K562 (cell line): ENCODE data around the gene SLC22A12. TPM values are rescaled to one million over a fixed set of nuclear protein-coding genes. Genes with fewer than 3 reads are reported as not detected.

Source experiments
- ATAC-seq: fragments of 200-7000 bp; cut with Tn5 transposase; 3 replicates; pipeline ENCODE4 v1.9.1; 2020; ENCODE audit warnings: moderate library complexity
- BruUV-seq: library from RNA; stranded (reverse); fragments of 400-500 nt; replicated peaks from 2 replicates; lab custom pipeline; 2021; lab: Mats Ljungman, UMichigan
- CTCF ChIA-PET: fragments of 300-600 bp; formaldehyde crosslinking; extraction: SDS; loops from one replicate; lab custom pipeline; 2021; ENCODE audit warnings: low intra/inter-chr PET ratio; lab: Yijun Ruan, JAX
- POLR2A ChIA-PET: fragments of 300-600, 350-650 bp; sonication (Branson Sonifier 250); formaldehyde crosslinking; extraction: SDS; loops from one replicate; lab custom pipeline; 2021; ENCODE audit warnings: antibody characterized with exemption, inconsistent platforms; lab: Yijun Ruan, JAX
- DNase-seq, 4 experiments: peaks; one replicate each; pipeline versions ENCODE4 v3.0.0 to v3.0.0-alpha.2; 2011 to 2018; ENCODE audit warnings: low spot score in 3 of 4, mixed read lengths in 3 of 4; ENCODE audit errors: extremely low read depth in 1 of 4
- FAIRE-seq: peaks from 2 replicates; lab custom pipeline; 2011; peaks lifted over from hg19 to GRCh38; lab: Jason Lieb, UNC
- H2AFZ ChIP-seq: 2 replicates; pipeline ENCODE4 v1.6.0; 2011; ENCODE audit warnings: low read depth, low read length, control low read depth, inconsistent platforms
- H3K27ac ChIP-seq: fragments of 200-600 bp; 3 replicates; pipeline ENCODE4 v1.8.0; 2011; ENCODE audit warnings: low read depth, mild to moderate bottlenecking, control low read depth, inconsistent platforms, low read length, moderate library complexity, mixed read lengths; ENCODE audit errors: extremely low read depth
- H3K27me3 ChIP-seq, 2 experiments: fragments of 300-600 bp in 1 of 2; 2 replicates in 1 of 2; 3 replicates in 1 of 2; pipeline versions ENCODE4 v1.6.0 to v1.8.0; 2011; ENCODE audit warnings: inconsistent platforms in 2 of 2, low read length in 2 of 2, mild to moderate bottlenecking in 1 of 2, mixed read lengths in 1 of 2, moderate library complexity in 1 of 2; ENCODE audit not compliant: control insufficient read depth in 2 of 2, insufficient read depth in 2 of 2
- H3K36me3 ChIP-seq: fragments of 300-600 bp; 3 replicates; pipeline ENCODE4 v1.8.0; 2011; ENCODE audit warnings: mild to moderate bottlenecking, low read length, inconsistent platforms; ENCODE audit not compliant: control insufficient read depth, insufficient read depth
- H3K4me1 ChIP-seq, 2 experiments: fragments of 200-600 bp in 1 of 2; replicated peaks in 1 of 2; 2 replicates in 1 of 2; 3 replicates in 1 of 2; pipeline versions ENCODE4 v1.5.1 to v1.8.0; 2011; ENCODE audit warnings: inconsistent platforms in 2 of 2, low read length in 2 of 2, mild to moderate bottlenecking in 1 of 2, mixed read lengths in 1 of 2, moderate library complexity in 1 of 2; ENCODE audit not compliant: control insufficient read depth in 2 of 2, insufficient read depth in 2 of 2
- H3K4me2 ChIP-seq: 2 replicates; pipeline ENCODE4 v1.6.1; 2011; ENCODE audit warnings: low read length, control low read depth, inconsistent platforms, mixed read lengths; ENCODE audit not compliant: insufficient read depth
- H3K4me3 ChIP-seq: fragments of 200-600 bp; sonication (generic), shearing (Covaris generic); 2 replicates; pipeline ENCODE4 v1.5.1; 2016; ENCODE audit warnings: control low read depth, inconsistent platforms
- H3K79me2 ChIP-seq: fragments of 200-600 bp; 3 replicates; pipeline ENCODE4 v1.8.0; 2011; ENCODE audit warnings: low read length, inconsistent platforms; ENCODE audit not compliant: control insufficient read depth, insufficient read depth
- H3K9ac ChIP-seq, 2 experiments: 2 replicates each; pipeline versions ENCODE4 v1.6.0 to v1.6.1; 2011; ENCODE audit warnings: low read depth in 2 of 2, low read length in 2 of 2, control low read depth in 1 of 2, inconsistent platforms in 1 of 2, mild to moderate bottlenecking in 1 of 2, mixed read lengths in 1 of 2; ENCODE audit not compliant: insufficient read depth in 1 of 2
- H3K9me1 ChIP-seq: one replicate; pipeline ENCODE4 v1.6.0; 2011; ENCODE audit warnings: inconsistent platforms, mild to moderate bottlenecking, low read length, moderate library complexity; ENCODE audit not compliant: control insufficient read depth, insufficient read depth
- H3K9me3 ChIP-seq: replicated peaks from 2 replicates; pipeline ENCODE4 v1.5.1; 2011; ENCODE audit warnings: low read depth, low read length, inconsistent platforms; ENCODE audit not compliant: control insufficient read depth, insufficient read depth
- H4K20me1 ChIP-seq: replicated peaks from 2 replicates; pipeline ENCODE4 v1.6.1; 2011; ENCODE audit warnings: low read length, inconsistent platforms, mixed read lengths; ENCODE audit not compliant: control insufficient read depth, insufficient read depth
- FOXA3 ChIP-seq, 2 experiments: fragments of 450-650 bp in 1 of 2; sonication (generic) in 1 of 2; formaldehyde crosslinking; IDR thresholded peaks in 1 of 2; conservative IDR thresholded peaks in 1 of 2; 2 replicates each; pipeline versions ENCODE4 v1.4.0 to v1.8.0; 2020 to 2022; ENCODE audit warnings: mild to moderate bottlenecking in 2 of 2, missing genetic modification reagents in 1 of 2
- HNRNPUL1 ChIP-seq: fragments of 200-400 bp; formaldehyde crosslinking; IDR thresholded peaks from 2 replicates; pipeline ENCODE4 v1.6.1; 2017; ENCODE audit warnings: low read length
- ILK ChIP-seq: fragments of 450-650 bp; IDR thresholded peaks from 2 replicates; pipeline ENCODE4 v1.6.1; 2016; ENCODE audit warnings: missing genetic modification characterization, low read depth, mild to moderate bottlenecking, missing compliant biosample characterization, moderate library complexity, borderline replicate concordance
- LARP7 ChIP-seq: fragments of 450-650 bp; IDR thresholded peaks from 2 replicates; pipeline ENCODE4 v1.6.1; 2016
- MCM7 ChIP-seq, 2 experiments: fragments of 450-650 bp; IDR thresholded peaks; 2 replicates each; pipeline ENCODE4 v1.6.1; 2016 to 2018
- MEF2D ChIP-seq: conservative IDR thresholded peaks from 2 replicates; pipeline ENCODE4 v1.6.1; 2016; ENCODE audit warnings: low read depth, missing genetic modification characterization, missing compliant biosample characterization
- NEUROD1 ChIP-seq: fragments of 150-350 bp; IDR thresholded peaks from 2 replicates; pipeline ENCODE4 v1.6.1; 2014; ENCODE audit warnings: borderline replicate concordance, low read length, low read depth; ENCODE audit not compliant: partially characterized antibody
- NFATC3 ChIP-seq: fragments of 450-650 bp; IDR thresholded peaks from 2 replicates; pipeline ENCODE4 v1.6.1; 2017; ENCODE audit warnings: mild to moderate bottlenecking
- RBM14 ChIP-seq: fragments of 200-400 bp; formaldehyde crosslinking; IDR thresholded peaks from 2 replicates; pipeline ENCODE4 v1.6.1; 2018; ENCODE audit warnings: low read depth, mild to moderate bottlenecking, low read length, moderate library complexity, borderline replicate concordance; ENCODE audit not compliant: insufficient read depth
- TEAD2 ChIP-seq: fragments of 450-650 bp; IDR thresholded peaks from 2 replicates; pipeline ENCODE4 v1.6.1; 2016; ENCODE audit warnings: missing genetic modification characterization, control low read depth, missing compliant biosample characterization
- ZFX ChIP-seq: sonication (generic); formaldehyde crosslinking; IDR thresholded peaks from 2 replicates; pipeline ENCODE4 v1.8.0; 2022; ENCODE audit warnings: mild to moderate bottlenecking, missing genetic modification reagents, moderate library complexity
- ZNF282 ChIP-seq: sonication (generic); formaldehyde crosslinking; IDR thresholded peaks from 2 replicates; pipeline ENCODE4 v1.8.1; 2023; ENCODE audit warnings: missing genetic modification reagents
- ZNF407 ChIP-seq: fragments of 450-650 bp; IDR thresholded peaks from 2 replicates; pipeline ENCODE4 v1.6.1; 2016; ENCODE audit warnings: low read depth
- ZNF436 ChIP-seq: fragments of 250-450, 450-650 bp; sonication (Bioruptor Pico); formaldehyde crosslinking; IDR thresholded peaks from 2 replicates; pipeline ENCODE4 v1.7.0; 2020; ENCODE audit warnings: mild to moderate bottlenecking
- WGBS: fragments of 100-300 bp; shearing (Covaris generic); methylation state at CpG from one replicate; pipeline ENCODE4 v1.1.6; 2016; ENCODE audit warnings: low coverage, mixed read lengths; ENCODE audit not compliant: insufficient coverage; ENCODE audit errors: missing lambda C conversion rate; 5-methylcytosine and 5-hydroxymethylcytosine counted together
- in situ Hi-C: fragments of 300-500 bp; cut with MboI; formaldehyde crosslinking; loops from 4 replicates; pipeline ENCODE4 v1.15.0; 2018; ENCODE audit warnings: inconsistent platforms, mixed read lengths
- intact Hi-C: fragments of 100-400 bp; cut with micrococcal nuclease; formaldehyde crosslinking; loops from 2 replicates; pipeline ENCODE4 v1.14.2; 2022
- polyA plus RNA-seq, 8 experiments: library from polyadenylated mRNA; depleted of rRNA in 4 of 8; stranded (reverse) in 5 of 8; unstranded in 3 of 8; fragments of >200 nt; fragmentation: Nextera tagmentation in 2 of 8; fragmentation: Illumina TruSeq in 1 of 8; extraction: Ambion mirVana in 2 of 8; extraction: Trizol in 1 of 8; gene quantifications; 2 replicates each; pipeline versions ENCODE4 v1.2.1 to v1.2.3, GENCODE V29; 2011 to 2014; ENCODE audit warnings: inconsistent platforms in 1 of 8, missing spikeins in 1 of 8
- total RNA-seq, 7 experiments: library from RNA; depleted of rRNA in 6 of 7; stranded (reverse); fragments of >200 nt in 6 of 7; fragmentation: Illumina TruSeq in 2 of 7; extraction: Trizol in 2 of 7; gene quantifications; 2 replicates each; pipeline versions ENCODE4 v1.2.1 to v1.2.3, GENCODE V29; 2011 to 2021; ENCODE audit warnings: low replicate concordance in 1 of 7

SLC22A12 gene
- total and polyA plus RNA-seq, 9 of the 15 experiments (the other 6 are each of a cell fraction or from before 2014, with no cell fraction given): not detected

GRCh38 chr11:64621283-64622019 lies 30.4 kb downstream of the SLC22A12 start (continued):
- no peak for TF ChIP-seq ILK
- no peak for TF ChIP-seq NEUROD1
- no peak for TF ChIP-seq RBM14
- no peak for TF ChIP-seq MCM7 (IDR thresholded peaks at IDR 0.05)
- TF ChIP-seq HNRNPUL1: no peak
- no peak for TF ChIP-seq TEAD2 (tag)
- no peak for TF ChIP-seq ZNF282 (CRISPR knock-in tag)

- Histone ChIP-seq H3K79me2 (no peaks in the 10 kb centered on the region), H3K9me3 (no peaks in the 10 kb centered on the region), H3K27me3 (peaks cover 0 to 7% of the 10 kb centered on the region in 2 experiments; a peak in 1 of 5 replicates), H4K20me1 (no peaks in the 10 kb centered on the region), H3K27ac (no peak overlapping the region), H3K36me3 (no peaks in the 10 kb centered on the region), H3K4me2 (no peak overlapping the region), H2AFZ (no peak overlapping the region), H3K9ac (no peak overlapping the region), H3K4me3 (no peak overlapping the region), H3K4me1 (peaks cover 0 to 12% of the 10 kb centered on the region in 2 experiments; a peak in 3 of 5 replicates), H3K9me1 (no peaks in the 10 kb centered on the region)
- intact Hi-C loops (no loop called here), in situ Hi-C loops (no loop called here)
- ATAC-seq: no peak
- ChIA-PET CTCF (no interaction called here), POLR2A (interaction anchor here (0.6 kb wide), 2 partner anchors 82 to 108 kb away, joined by 3 read pairs; no protein-coding TSS in a partner anchor)
- DNase-seq: no peak
- 31% methylated on average over 17 of the region's 19 CpGs for WGBS
- no peak for FAIRE-seq
- BruUV-seq: no TSS peak
- TF ChIP-seq FOXA3 (CRISPR knock-in tag; conservative IDR thresholded peaks at IDR 0.05 in 1 of 2, IDR thresholded peaks at IDR 0.05 in 1 of 2): no peak
- TF ChIP-seq ZFX (CRISPR knock-in tag): no peak
- TF ChIP-seq ZNF436: no peak
- no peak for TF ChIP-seq ZNF407
- no peak for TF ChIP-seq LARP7
- TF ChIP-seq NFATC3: no peak
- no peak for TF ChIP-seq MEF2D (tag)
Observed at GRCh38 chr11:64622681-64623080, 31.7 kb downstream of the SLC22A12 start.
